Effector CD4-positive, alpha-beta T cell (primary cell): ENCODE measurements around the gene CIZ1.
"Not testable (repeated sequence)": the region's sequence is repeated elsewhere in the genome, so short reads cannot be mapped to it uniquely, and the experiment has no call there.

Experiments
- DNase-seq: peaks from one replicate; pipeline ENCODE4 v3.0.0-alpha.2; 2020

CIZ1 gene

DNA sequence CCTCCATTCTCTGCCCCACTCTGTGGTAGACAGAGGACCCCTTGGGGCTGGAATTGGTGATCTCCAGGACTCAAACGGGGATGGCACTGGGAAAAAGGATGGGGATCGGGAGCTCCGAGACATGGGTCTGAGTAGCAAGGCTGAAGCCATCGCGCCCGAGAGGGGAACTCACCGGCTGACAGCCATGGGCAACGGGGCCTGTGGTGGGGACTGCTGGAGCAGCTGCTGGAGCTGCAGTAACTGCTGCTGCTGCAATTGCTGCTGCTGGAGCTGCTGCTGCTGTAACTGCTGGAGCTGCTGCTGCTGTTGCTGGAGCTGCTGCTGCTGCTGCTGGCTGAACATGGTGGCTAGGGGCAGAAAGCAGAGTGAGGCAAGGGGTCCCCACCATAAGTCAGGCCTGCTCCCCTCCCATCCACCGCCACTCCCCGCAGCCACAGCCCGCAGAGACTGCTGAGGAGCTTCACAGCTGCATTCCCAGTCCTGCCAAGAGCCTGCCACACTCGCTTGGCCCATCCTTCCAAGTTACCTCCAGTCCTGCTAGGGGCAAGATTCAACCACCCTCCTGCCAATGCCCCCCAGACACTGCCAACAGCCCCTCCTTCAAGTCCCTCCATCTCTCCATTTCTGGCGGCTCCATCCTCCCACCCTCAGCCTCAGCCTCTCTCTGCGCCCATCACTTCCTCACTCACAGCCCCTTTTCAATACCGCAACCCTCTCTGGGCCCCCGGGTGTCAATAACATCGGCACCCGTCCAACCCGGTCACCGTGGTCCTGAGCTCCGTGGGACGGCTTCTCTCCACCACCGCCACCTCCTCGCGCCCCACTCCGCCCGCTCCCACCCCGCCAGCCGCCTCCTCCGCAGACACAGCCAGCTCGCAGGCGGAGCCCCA, 611 bp downstream of the CIZ1 start:
- no peak for DNase-seq

DNA sequence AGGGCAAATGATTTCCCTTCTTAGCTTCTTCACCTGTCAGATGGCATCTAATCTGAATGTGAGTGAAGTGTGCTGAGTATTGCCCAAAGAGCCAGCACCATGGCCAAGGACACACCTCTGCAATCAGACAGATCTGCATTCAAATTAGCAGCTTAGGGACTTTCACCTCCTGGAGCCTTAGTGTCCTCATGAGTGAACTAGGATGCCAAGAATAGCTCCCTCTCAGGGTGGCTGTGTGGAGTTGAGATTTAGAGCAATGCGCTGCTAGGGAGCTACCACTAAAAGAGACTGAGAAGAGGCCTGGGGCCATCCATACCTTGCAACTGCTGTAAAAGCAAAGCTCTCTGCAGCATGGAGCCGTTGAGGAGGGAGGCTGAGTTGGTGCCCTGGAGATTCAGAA, 1.4 kb downstream of the CIZ1 start:
- DNase-seq: no peak

DNA sequence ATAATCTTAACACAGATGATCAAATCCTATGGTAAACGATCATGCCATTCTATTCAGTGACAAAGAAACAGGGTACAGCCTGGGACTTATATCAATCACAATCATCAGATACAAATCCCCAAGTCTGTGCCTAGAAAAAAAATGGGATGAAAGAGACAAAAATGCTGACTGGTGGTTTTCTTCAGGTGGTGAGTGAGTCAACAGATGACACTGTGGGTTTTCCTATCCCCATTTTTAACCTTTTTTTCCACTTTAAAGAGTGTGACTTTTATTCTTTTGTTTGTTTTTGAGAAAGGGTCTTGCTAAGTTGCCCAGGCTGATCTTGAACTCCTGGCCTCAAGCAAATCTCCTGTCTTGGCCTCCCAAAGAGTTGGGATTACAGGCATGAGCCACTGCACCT, 3.2 kb downstream of the CIZ1 start:
- no peak for DNase-seq

DNA sequence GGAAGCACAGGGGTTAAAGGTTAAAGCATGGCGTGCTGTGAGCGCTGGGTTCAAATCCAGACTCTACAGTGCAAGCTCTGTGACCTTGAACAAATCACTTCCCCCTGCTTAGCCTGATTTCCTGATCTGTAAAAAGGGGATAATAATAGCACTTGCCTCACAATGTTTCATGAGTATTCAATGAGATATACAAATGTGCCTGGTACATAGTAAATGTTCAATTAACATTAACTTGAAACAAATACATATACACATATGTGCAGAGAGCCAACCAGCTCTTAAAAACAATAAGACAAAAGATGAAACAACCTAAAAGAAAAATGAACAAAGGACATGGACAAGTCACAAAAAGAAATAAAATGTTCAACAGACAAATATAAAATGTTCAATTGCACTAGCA, 4.0 kb downstream of the CIZ1 start:
- DNase-seq: no peak

DNA sequence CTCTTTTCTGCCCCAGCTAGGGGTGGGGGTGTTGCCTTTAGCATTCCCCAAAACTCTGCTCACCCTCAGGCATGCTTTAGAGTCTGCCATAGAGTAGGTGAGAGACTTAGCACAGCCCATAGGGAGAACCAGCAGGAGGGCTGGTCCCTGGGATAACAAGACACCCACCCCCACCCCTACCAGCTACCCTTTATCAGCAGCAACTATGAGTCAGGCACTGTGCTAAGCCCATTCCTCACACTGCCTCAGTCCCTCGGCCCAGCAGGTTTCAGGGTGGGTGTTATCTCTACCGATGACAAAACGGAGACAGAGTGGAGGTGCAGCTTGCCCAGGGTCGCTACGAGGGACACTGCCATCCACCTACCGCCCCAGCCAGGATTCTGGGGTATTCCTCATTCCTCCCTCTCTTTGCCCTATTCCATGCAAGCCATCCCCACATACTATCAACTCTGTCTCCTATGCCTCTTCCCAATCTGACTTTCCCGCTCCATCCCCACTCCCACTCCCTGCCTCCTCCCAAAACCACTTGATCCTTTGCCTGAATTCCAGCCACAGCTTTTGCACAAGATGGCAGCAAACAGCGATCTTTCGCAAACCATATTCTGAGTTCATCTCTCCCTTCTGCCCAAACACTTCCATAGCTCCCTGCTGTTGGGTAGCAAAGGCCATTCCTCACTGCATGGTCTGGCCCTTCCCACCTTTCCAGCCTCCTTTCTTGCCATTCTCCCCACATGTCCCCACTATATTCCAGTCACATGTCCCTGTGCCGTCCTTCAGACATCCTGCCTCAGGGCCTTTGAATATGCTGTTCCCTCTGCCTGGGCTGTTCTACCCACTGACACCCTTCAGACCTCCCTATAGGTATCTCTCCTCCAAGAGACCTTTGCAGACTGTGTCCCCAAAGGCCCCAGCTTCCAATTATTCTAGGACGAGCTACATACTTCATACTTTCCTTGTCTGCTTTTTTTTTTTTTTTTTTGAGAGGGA, 5.1 kb downstream of the CIZ1 start:
- no peak for DNase-seq

DNA sequence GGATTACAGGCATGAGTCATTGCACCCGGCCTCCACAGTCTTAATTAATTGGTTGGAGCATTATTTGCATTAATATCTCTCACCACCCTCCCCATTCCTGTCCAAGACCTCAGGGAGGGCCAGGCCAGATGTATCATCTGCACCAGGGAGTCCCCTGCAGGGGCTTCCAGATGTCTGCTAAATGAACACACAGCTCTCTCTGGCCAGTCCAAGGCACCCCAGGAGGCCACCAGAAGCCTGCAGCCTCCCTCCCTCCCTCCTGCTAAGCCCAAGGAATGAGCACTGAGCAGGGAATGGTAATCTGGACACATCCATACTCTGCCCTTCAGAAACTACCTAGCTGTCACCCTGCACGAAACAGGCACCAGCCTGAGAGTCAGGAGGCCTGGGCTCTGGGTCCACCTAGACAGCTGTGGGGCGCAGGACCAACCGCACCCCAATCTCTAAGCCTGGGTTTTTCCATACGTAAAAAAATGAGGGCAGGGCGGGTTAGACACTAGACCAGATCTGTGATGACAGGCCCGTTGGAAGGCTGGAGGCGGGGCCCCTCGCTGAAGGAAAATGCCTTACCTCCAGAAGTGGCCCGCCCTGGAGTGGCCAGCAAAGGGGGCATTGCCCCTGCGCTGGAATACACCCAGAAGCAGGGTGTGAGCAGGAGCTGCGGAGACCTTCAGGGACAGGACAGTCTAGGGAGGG, 8.3 kb downstream of the CIZ1 start:
- no peak for DNase-seq

DNA sequence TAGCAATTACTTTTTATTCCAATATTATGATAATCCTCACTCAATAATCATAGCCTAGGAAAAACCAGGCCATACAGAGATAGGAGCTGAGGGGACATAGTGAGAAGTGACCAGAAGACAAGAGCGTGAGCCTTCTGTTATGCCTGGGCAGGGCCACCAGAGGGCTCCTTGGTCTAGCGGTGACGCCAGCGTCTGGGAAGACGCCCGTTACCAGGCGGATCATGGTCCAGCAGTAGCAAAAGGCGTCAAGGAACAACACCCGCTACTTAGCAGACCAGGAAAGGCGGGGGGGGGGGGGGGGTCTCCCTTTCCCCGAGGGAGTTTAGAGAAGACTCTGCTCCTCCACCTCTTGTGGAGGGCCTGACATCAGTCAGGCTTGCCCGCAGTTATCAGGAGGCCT, 9.9 kb downstream of the CIZ1 start:
- not testable (repeated sequence) for DNase-seq

DNA sequence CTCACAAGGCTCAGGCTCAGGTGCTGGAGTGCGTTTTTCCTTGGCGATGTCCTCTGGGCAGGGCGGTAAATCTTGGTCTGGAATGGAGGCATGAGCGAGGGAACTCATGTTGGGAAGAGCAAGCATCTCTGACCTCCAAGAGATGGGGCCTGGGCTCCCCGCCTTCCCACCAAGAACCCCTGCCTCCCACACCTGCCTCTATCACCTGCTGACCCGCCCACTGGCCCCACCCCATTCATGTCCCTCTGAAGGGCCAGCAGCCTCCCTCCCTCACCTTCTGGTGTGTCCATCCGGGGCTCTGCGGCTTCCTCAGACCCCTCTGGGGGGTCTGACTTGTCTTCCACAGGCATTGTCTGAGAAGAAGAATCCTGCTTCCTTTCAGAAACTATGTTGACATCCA, 10.9 kb downstream of the CIZ1 start:
- DNase-seq: no peak

DNA sequence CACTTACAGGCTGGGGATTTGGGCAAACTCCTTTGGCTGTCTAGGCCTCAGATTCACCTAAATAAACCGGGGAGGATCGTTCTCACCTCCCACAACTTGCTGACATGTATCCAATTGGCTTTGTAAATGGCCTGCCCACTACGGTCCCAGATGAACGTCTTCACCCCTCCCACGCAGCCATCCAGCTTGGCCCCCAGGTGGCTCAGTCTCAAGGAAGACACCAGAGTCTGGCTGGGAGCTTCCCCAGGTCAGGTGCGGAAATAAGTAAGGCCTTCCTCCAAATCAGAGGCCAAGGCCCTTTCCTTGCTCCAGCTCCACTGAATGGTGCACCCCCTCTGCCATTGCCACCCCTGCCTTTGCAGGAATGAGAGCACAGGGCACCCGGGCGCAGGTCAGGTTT, 11.4 kb downstream of the CIZ1 start:
- no peak for DNase-seq

DNA sequence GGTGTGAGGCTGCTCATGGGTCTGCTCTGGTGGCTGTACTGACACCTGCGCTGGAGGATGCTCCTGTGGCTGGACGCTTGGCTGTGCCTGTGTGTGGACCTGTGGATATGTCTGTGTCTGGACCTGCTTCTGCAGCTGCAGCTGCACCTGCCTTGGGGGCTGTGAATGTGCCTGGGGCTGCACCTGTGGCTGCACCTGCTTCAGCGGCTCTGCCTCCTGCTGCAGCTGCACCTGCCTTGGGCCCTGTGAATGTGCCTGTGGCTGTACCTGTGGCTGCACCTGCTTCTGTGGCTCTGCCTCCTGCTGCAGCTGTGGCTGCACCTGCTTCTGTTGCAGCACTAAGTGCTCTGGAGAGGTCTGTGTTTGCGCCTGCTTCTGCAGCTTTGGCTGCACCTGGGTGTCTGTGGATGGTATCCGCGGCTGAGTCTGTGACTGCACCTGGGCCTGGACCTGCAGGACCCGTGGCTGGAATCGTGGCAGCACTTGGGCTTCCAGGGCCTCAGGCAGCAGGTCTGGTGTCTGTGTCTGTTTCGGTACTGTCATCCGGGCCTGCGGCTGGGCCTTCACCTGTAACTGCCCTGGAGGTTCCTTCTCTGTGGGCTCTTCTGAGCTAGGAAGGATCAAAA, 12.5 kb downstream of the CIZ1 start:
- no peak for DNase-seq

DNA sequence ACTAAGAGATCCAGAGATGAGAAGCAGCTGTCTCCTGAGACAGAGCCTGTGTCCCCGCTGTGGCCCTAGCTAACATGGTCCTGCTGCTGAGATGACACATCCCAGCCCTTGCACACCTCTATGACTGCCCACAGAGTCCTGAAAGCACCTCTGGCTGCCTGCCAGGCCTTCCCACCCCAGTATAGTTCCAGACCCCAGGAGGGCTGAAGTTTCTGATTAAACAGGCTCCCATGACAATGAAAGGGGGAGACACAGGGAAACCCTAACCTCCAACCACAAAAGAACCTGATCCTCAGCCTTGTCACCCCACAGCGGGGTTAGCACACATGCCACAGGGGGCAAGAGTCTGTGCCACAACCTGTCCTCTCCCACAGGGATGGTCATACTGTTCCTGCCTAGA, 15.6 kb downstream of the CIZ1 start:
- no peak for DNase-seq

DNA sequence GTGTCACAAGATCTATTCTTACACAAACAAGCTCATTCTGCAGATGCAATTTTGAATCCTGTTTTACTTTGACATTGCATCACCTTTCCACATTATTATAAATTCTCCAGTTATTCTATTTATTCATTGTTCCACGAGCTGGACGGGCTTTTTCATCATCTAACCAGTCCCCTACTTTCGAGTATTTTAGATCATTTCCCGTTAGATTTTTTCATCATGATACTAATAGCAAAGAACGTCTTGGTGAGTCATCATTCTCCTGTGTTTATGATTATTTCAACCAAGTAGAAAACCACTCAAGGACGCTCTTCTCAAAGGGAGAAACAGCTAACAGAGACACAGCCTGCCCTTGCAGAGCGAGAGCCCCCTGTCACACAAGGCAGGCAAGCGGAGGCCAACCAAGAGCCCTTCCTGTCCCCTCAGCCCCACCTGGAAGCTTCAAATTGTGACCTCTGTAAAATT, 16.2 kb downstream of the CIZ1 start:
- no peak for DNase-seq

DNA sequence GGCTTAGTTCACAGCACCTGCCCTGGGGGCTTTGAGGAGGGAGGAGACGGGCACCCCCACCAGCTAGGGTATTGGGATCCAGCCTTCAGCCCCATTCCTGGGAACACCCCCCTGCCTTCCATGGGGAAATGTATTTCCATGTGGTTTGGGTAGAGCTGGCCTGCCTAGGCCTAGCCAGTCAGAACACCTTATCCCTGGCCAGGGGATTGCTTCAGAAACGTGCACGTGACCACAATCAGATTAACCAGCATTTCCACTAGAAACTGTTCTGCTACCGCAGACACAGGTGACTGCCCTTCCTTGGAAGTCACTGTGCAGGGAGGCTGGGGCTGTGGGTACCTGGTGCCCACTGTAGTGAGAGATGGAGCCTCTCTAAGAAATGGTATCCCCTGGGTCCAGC, 17.3 kb downstream of the CIZ1 start:
- no peak for DNase-seq

DNA sequence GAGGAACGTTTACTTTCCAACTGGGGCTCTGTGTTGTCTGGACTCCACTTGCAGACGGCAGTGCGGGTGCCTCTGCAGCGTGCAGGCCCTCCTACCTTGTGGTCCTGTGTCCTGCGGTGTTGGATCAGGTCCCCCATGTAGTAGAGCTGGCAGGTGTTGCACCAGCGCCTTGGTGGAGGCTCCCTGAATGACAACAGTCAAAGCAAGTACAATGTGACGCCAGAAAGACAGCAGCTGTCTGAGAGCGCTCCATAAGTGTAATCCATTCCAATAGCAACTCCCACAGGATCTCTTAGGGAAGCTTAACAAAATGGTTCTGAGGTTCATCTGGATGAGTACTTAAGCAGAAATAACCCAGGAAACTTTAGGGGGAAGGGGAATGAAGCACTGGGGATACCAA, 21.4 kb downstream of the CIZ1 start:
- no peak for DNase-seq

DNA sequence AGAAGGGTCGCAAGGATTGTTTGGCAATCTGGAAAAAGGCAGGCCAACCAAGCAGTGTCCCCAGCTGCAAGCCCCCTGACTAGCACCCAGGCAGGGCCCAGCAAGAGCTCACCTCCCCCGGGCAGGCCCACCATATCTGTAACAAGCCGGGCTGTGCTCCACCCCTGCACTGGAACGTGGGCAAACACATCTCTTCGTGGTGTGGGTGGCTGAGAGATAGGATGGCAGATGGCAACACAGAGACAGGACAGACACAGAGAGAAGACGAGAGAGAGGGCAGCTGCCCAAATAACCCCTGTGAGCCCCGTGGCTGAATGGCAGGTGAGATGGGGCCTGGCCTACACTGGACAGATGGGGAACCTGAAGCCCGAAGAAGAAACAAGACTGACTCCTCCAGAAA, 21.9 kb downstream of the CIZ1 start:
- no peak for DNase-seq

DNA sequence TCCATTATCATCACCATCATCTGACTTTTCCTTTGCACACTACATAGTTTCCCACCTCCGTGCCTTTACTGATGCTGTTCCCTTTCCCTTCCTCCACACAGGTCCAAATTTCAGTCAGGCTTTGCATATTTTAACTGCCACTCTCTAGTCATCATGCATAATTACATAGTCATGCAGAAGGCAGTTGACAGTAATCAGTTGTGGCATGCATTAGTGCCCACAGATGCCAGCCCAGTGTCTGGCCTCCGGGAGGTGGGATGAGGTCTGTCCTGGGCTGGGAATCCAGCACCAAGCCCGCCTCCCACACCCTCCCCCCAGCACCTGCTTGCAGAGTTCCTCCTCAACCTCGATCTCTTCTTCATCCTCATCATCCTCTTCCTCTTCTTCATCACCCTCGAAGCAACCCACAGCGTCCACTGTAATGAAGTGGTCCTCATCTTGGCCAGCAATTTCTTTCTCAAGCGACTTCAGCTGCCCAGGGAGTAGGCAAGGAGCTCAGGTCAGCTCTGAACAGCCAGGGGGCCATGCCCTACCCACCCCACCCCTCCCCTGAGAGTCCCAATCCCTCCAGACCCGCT, 22.6 kb downstream of the CIZ1 start:
- no peak for DNase-seq

DNA sequence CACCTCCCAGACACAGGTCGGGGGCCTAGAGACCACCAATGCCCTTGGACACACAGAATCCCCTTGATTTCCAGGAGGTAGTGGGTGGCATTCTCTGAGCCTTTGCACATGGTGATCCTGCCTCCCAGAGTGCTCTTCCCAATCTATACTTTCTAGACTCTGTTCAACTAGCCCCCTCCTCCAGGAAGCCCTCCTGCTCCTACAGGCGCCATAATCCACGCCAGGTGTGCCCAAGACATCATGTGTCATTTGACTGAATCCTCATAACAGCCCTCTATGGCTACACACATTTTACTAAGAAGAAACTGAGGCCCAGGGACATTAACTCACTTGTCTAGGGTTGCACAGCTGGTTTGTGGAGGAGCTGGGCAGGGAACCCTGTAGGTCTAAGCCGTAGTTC, 24.2 kb downstream of the CIZ1 start:
- no peak for DNase-seq

DNA sequence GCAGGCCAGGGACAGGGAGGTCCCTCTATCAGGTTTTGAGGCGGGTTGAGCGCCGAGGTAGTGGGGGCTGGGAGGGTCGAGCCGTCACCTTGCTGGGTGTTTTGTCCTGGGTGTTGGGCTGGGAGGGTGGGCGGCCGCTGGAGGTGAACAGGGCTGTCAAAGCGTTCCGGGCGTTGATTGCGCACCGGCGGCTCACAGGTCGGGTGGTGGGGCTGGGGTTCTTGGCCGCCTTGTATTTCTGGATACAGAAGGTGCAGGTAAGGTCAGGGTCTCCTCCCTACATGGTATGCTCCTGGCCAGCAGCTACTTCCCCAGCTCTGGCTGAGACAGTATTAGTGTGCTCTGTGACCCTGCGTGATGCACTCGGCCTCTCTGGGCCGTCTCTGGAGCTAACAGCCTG, 25.2 kb downstream of the CIZ1 start:
- no peak for DNase-seq

DNA sequence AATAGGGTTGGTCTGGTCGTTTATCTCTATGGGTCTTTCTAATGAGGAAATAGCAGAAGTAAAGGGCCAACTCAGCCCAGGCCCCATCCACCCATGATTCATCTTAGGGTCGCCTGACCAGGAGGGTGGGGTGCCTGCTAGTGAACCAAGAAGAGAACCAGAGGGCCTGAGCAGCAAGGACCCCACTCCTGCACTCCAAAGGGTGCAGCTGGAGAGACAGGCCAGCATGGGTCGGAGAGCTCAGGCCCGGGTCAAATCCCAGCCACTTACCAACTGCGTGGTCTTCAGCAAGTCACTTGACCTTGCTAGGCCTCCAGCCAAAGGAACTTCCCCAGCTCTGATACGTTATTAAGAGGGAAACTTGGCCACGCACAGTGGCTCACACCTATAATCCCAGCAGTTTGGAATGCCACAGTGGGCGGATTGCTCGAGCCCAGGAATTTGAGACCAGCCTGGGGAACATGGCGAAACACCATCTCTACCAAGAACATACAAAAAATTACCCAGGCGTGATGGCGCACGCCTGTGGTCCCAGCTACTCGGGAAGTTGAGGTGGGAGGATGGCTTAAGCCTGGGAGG, 27.0 kb downstream of the CIZ1 start:
- DNase-seq: no peak

DNA sequence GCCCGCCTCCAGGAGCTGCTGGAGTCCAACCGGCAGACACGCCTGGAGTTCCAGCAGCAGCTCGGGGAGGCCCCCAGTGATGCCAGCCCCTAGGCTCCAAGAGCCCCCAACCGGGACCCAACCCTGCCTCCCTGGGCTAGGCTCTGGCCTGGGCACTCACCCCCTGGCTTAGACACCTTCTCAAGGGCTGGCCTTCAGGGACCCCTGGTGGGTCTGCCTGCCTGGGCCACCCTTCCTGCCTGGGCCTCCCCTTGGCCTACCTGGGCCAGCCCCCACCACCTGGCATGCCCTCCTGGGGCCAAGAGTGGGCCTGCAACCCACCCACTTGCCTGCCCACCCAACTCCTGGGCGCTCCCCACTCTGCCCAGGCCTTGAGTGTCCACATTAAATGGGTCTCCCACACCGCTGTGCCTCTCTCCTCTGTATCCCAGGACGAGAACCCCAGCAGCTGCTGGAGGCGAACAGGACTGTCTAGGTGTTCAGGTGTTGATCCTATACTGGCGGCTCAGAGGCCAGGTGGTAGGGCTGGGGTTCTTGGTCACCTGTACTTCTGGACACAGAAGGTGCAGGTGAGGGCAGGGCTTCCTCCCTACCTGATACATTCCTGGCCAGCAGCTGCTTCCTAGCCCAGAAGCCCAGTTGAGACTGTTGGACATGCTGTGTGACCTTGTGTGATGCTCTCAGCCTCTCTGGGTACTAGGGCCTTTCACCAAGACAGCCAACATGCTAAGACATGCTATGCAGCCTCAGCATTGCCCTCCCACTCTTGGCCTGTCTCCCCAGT, 27.7 kb downstream of the CIZ1 start:
- DNase-seq: no peak

DNA sequence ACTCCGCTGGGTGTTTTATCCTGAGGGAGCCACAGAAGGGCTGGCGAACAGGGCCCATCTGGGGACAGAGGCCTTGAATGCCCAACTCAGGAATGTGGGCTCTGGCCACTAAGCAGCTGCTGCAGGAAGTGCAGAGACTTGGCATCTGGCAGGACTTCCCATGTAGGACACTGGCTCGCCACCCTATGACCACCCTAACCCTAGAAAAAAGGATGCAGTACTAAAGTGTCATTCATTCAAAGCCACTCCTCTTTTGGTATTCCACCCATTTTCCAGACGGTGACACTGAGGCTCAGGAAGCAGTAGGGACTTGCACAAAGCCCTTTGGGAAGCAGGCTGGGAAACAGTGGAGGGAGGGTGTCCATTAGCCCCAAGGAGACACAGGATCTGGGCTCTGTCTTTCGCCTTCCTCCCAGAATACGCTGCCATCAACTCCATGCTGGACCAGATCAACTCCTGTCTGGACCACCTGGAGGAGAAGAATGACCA, 28.3 kb downstream of the CIZ1 start:
- no peak for DNase-seq
